Osteoblast (primary cell): ENCODE data around the gene ADARB2. TPM values are rescaled to one million over a fixed set of nuclear protein-coding genes. Genes with fewer than 3 reads are reported as not detected.

ENCODE experiments used
- DNase-seq: peaks from one replicate; pipeline ENCODE4 v3.0.0; 2011; ENCODE audit warnings: low spot score, mixed read lengths; ENCODE audit not compliant: insufficient read length; ENCODE audit errors: missing footprints
- H2AFZ ChIP-seq: 2 replicates; pipeline ENCODE4 v1.6.0; 2011; ENCODE audit warnings: mild to moderate bottlenecking, low read length
- H3K27ac ChIP-seq: 2 replicates; pipeline ENCODE4 v1.5.1; 2011; ENCODE audit warnings: mild to moderate bottlenecking, low read depth, low read length, moderate library complexity
- H3K27me3 ChIP-seq: 2 replicates; pipeline ENCODE4 v1.6.0; 2012; ENCODE audit warnings: mild to moderate bottlenecking, control low read depth, inconsistent platforms, low read length, moderate library complexity; ENCODE audit not compliant: insufficient read depth
- H3K36me3 ChIP-seq: 2 replicates; pipeline ENCODE4 v1.5.1; 2011; ENCODE audit warnings: mild to moderate bottlenecking, low read length, control low read depth, moderate library complexity; ENCODE audit not compliant: insufficient read depth
- H3K4me1 ChIP-seq: 2 replicates; pipeline ENCODE4 v1.5.1; 2011; ENCODE audit warnings: mild to moderate bottlenecking, low read length, control low read depth, moderate library complexity; ENCODE audit not compliant: insufficient read depth
- H3K4me2 ChIP-seq: 2 replicates; pipeline ENCODE4 v1.6.0; 2011; ENCODE audit warnings: mild to moderate bottlenecking, low read length; ENCODE audit not compliant: insufficient read depth
- H3K4me3 ChIP-seq: fragments of 200-600 bp; sonication (generic); 3 replicates; pipeline ENCODE4 v1.5.1; 2012; ENCODE audit warnings: mild to moderate bottlenecking, low read length, inconsistent platforms; ENCODE audit not compliant: insufficient read depth
- H3K79me2 ChIP-seq: 2 replicates; pipeline ENCODE4 v1.6.0; 2012; ENCODE audit warnings: mild to moderate bottlenecking, low read length, control low read depth, inconsistent platforms; ENCODE audit not compliant: insufficient read depth
- H3K9me3 ChIP-seq: 2 replicates; pipeline ENCODE4 v1.5.1; 2011; ENCODE audit warnings: low read depth, low read length, control low read depth
- H4K20me1 ChIP-seq: 2 replicates; pipeline ENCODE4 v1.6.0; 2012; ENCODE audit warnings: mild to moderate bottlenecking, low read length, control low read depth; ENCODE audit not compliant: insufficient read depth
- total RNA-seq: library from RNA; depleted of rRNA; stranded (reverse); fragments of >200 nt; gene quantifications from 2 replicates; pipeline ENCODE4 v1.2.3, GENCODE V29; 2012
- TF ChIP-seq, protein P1 (sequence below): IDR thresholded peaks from 2 replicates; pipeline ENCODE4 v1.5.1; 2011; ENCODE audit warnings: mild to moderate bottlenecking, low read depth, low read length, moderate library complexity; ENCODE audit errors: extremely low read depth

Gene ADARB2
- total RNA-seq, 1 donor: not detected

DNA sequence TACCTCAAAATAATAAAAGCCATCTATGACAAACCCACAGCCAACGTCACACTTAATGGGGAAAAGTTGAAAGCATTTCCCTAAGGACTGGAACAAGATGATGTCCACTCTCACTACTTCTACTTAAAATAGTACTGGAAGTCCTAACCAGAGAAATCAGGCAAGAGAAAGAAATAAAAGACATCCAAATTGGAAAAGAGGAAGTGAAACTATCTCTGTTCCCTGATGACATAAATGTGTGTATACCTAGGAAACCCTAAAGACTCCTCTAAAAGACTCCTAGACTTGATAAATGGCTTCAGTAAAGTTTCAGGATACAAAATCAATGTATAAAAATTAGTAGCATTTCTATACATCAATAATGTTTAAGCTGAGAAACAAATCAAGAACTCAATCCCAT is 367.0 kb downstream of the ADARB2 start:
- no peak overlapping the region for H3K4me3 ChIP-seq
- H3K4me2 ChIP-seq: no peak overlapping the region
- H3K27me3 ChIP-seq: no peaks in the 10 kb centered on the region
- H3K9me3 ChIP-seq: peaks cover 2% of the 10 kb centered on the region
- no peaks in the 10 kb centered on the region for H4K20me1 ChIP-seq
- TF ChIP-seq, protein P1, sequence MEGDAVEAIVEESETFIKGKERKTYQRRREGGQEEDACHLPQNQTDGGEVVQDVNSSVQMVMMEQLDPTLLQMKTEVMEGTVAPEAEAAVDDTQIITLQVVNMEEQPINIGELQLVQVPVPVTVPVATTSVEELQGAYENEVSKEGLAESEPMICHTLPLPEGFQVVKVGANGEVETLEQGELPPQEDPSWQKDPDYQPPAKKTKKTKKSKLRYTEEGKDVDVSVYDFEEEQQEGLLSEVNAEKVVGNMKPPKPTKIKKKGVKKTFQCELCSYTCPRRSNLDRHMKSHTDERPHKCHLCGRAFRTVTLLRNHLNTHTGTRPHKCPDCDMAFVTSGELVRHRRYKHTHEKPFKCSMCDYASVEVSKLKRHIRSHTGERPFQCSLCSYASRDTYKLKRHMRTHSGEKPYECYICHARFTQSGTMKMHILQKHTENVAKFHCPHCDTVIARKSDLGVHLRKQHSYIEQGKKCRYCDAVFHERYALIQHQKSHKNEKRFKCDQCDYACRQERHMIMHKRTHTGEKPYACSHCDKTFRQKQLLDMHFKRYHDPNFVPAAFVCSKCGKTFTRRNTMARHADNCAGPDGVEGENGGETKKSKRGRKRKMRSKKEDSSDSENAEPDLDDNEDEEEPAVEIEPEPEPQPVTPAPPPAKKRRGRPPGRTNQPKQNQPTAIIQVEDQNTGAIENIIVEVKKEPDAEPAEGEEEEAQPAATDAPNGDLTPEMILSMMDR: no peak
- no peak overlapping the region for H3K27ac ChIP-seq
- no peaks in the 10 kb centered on the region for H3K79me2 ChIP-seq
- no peaks in the 10 kb centered on the region for H3K4me1 ChIP-seq
- DNase-seq: no peak
- no peak overlapping the region for H2AFZ ChIP-seq
- no peaks in the 10 kb centered on the region for H3K36me3 ChIP-seq

DNA sequence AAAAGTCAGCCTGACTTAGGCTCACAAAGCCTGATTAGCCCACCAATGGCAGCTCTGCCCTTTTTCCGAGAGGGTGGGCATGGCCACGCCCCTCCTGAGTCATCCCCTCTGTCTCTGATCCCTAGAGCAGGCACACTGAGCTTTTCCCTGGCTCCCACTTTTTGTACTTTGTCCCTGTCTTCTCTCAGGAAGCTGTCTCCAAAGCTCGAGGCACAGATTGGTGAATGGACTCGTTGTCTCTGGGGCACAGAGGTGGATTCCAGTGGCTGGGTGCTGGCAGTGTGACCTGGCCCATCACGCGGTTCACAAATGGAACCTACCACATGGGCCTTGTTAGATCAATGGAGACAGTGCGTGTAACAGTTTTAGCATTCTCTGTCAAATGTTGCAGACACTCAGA is 367.7 kb downstream of the ADARB2 start:
- Histone ChIP-seq H2AFZ (no peak overlapping the region), H3K4me3 (no peak overlapping the region), H3K27me3 (no peaks in the 10 kb centered on the region), H3K36me3 (no peaks in the 10 kb centered on the region), H3K4me1 (no peaks in the 10 kb centered on the region), H3K4me2 (no peak overlapping the region), H4K20me1 (no peaks in the 10 kb centered on the region), H3K27ac (no peak overlapping the region), H3K79me2 (no peaks in the 10 kb centered on the region), H3K9me3 (peaks cover 2% of the 10 kb centered on the region)
- TF ChIP-seq, protein P1: no peak
- DNase-seq: no peak

DNA sequence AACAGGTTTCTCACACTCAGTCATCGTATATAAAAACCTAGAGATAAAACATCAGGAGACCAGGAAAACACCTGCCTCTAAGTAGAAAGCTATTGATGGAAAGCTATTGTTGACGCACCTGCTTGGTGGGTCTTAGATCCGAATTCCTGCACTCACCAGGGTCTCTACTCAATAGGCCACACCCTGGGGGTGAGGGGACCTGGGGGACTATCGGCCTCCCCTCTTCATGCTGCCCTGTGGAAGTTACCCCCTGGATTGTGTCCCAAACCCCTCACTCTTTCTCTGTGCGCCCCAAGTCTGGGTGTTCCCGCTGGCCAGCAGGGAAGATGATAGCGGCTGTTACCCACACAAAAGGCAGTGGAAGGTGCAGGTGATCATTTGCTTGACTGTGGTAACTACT is 368.1 kb downstream of the ADARB2 start:
- no peaks in the 10 kb centered on the region for H3K27me3 ChIP-seq
- H3K4me3 ChIP-seq: no peak overlapping the region
- H2AFZ ChIP-seq: no peak overlapping the region
- no peaks in the 10 kb centered on the region for H4K20me1 ChIP-seq
- TF ChIP-seq, protein P1: no peak
- H3K79me2 ChIP-seq: no peaks in the 10 kb centered on the region
- H3K9me3 ChIP-seq: peaks cover 2% of the 10 kb centered on the region
- no peak overlapping the region for H3K4me2 ChIP-seq
- H3K4me1 ChIP-seq: no peaks in the 10 kb centered on the region
- DNase-seq: no peak
- no peak overlapping the region for H3K27ac ChIP-seq
- H3K36me3 ChIP-seq: no peaks in the 10 kb centered on the region

DNA sequence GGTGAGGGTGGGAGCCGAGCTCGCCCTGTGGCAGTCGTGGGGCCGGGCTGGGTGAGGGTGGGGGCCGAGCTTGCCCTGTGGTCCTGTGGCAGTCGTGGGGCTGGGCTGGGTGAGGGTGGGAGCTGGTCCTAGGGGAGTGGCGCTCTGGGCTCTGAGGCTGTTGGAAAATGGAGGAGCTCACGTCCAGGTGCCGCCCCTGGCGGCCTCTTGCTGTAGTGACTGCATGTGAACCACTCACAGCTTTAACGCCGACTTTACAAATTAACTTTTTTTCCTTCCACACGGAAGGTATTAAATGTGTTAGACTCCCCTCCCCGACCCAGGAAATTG is 368.5 kb downstream of the ADARB2 start:
- DNase-seq: no peak
- H3K27me3 ChIP-seq: no peaks in the 10 kb centered on the region
- H3K4me1 ChIP-seq: no peaks in the 10 kb centered on the region
- H3K36me3 ChIP-seq: no peaks in the 10 kb centered on the region
- TF ChIP-seq, protein P1: no peak
- no peaks in the 10 kb centered on the region for H3K79me2 ChIP-seq
- H4K20me1 ChIP-seq: no peaks in the 10 kb centered on the region
- H3K9me3 ChIP-seq: peaks cover 2% of the 10 kb centered on the region
- H2AFZ ChIP-seq: no peak overlapping the region
- no peak overlapping the region for H3K4me3 ChIP-seq
- H3K27ac ChIP-seq: no peak overlapping the region
- no peak overlapping the region for H3K4me2 ChIP-seq
